Daoy (cell line): Measurements from ENCODE around the gene EML4. TPM values are rescaled to one million over a fixed set of nuclear protein-coding genes. Genes with fewer than 3 reads are reported as not detected.

Source experiments
- DNase-seq: peaks from one replicate; pipeline ENCODE4 v3.0.0-alpha.2; 2015; ENCODE audit warnings: low read depth
- total RNA-seq: library from RNA; depleted of rRNA; stranded (reverse); fragments of >200 nt; shearing (Covaris generic); gene quantifications from 2 replicates; pipeline ENCODE4 v1.2.3, GENCODE V29; 2014

The EML4 gene
- total RNA-seq, 1 experiment from 2014 or later, result 36.1 TPM

- peak; percentile 92 for DNase-seq
These were observed 30.8 kb upstream of the EML4 start for GRCh38 chr2:42138163-42139015.

- DNase-seq, result no peak
These were observed 30.1 kb upstream of the EML4 start for GRCh38 chr2:42139101-42139500.

GRCh38 chr2:42140496-42140895 is 28.7 kb upstream of the EML4 start:
- no peak for DNase-seq

GRCh38 chr2:42141687-42142546 is 27.2 kb upstream of the EML4 start:
- peak; percentile 82 for DNase-seq

- no peak for DNase-seq
These were observed 26.5 kb upstream of the EML4 start for GRCh38 chr2:42142547-42143184.

GRCh38 chr2:42147641-42148274 is 21.4 kb upstream of the EML4 start:
- DNase-seq, result no peak

GRCh38 chr2:42150159-42150558 is 19.0 kb upstream of the EML4 start:
- no peak for DNase-seq

- DNase-seq, result no peak
These were observed 15.1 kb upstream of the EML4 start for GRCh38 chr2:42153944-42154581.

GRCh38 chr2:42156721-42157120 is 12.4 kb upstream of the EML4 start:
- DNase-seq, result no peak

- no peak for DNase-seq
These were observed 7.7 kb upstream of the EML4 start for GRCh38 chr2:42161444-42161843.

GRCh38 chr2:42163444-42164045 is 5.6 kb upstream of the EML4 start:
- no peak for DNase-seq

- no peak for DNase-seq
These were observed 5.1 kb upstream of the EML4 start for GRCh38 chr2:42164046-42164445.

GRCh38 chr2:42164971-42165370 is 4.2 kb upstream of the EML4 start:
- DNase-seq, result no peak

- no peak for DNase-seq
These were observed 1.7 kb upstream of the EML4 start for GRCh38 chr2:42167458-42167857.

GRCh38 chr2:42168459-42169099 is 574 bp upstream of the EML4 start:
- peak; percentile 6 for DNase-seq

- peak; percentile 6 for DNase-seq
These were observed 845 bp downstream of the EML4 start for GRCh38 chr2:42169874-42170521.

- no peak for DNase-seq
These were observed 1.7 kb downstream of the EML4 start for GRCh38 chr2:42170619-42171395.

GRCh38 chr2:42171396-42171980 is 2.3 kb downstream of the EML4 start:
- no peak for DNase-seq

- DNase-seq, result no peak
These were observed 2.9 kb downstream of the EML4 start for GRCh38 chr2:42172020-42172419.
